Spleen (tissue), 11 donors: ENCODE measurements around the gene MCTP1. TPM values are rescaled to one million over a fixed set of nuclear protein-coding genes. Genes with fewer than 3 reads are reported as not detected.

ENCODE experiments used
- DNase-seq: peaks from one replicate; pipeline ENCODE4 v3.0.0-alpha.2; 2020
- H3K27ac ChIP-seq, 8 donors: fragments of 200-600 bp; sonication (generic) in 7 of 8; 1 replicate in 4 of 8; 2 replicates in 4 of 8; pipeline versions ENCODE4 v1.5.0 to v1.8.0; 2016 to 2021; ENCODE audit warnings: inconsistent platforms in 4 of 8, mild to moderate bottlenecking in 4 of 8, moderate library complexity in 1 of 8
- H3K27me3 ChIP-seq, 7 donors: fragments of 200-600 bp; sonication (generic) in 6 of 7; replicated peaks in 1 of 7; 1 replicate in 4 of 7; 2 replicates in 3 of 7; pipeline versions ENCODE4 v1.5.0 to v1.8.0; 2016 to 2021; ENCODE audit warnings: inconsistent platforms in 3 of 7, mild to moderate bottlenecking in 1 of 7
- H3K36me3 ChIP-seq, 6 donors: fragments of 200-600 bp; sonication (generic) in 5 of 6; 1 replicate in 4 of 6; 2 replicates in 2 of 6; pipeline versions ENCODE4 v1.5.0 to v1.8.0; 2016 to 2021; ENCODE audit warnings: inconsistent platforms in 2 of 6
- H3K4me1 ChIP-seq, 6 donors: fragments of 200-600 bp; sonication (generic) in 5 of 6; 1 replicate in 3 of 6; 2 replicates in 3 of 6; pipeline versions ENCODE4 v1.5.0 to v1.8.0; 2016 to 2021; ENCODE audit warnings: inconsistent platforms in 3 of 6
- H3K4me3 ChIP-seq, 8 donors: fragments of 200-600 bp; sonication (generic) in 7 of 8; 1 replicate in 4 of 8; 2 replicates in 4 of 8; pipeline versions ENCODE4 v1.5.0 to v1.8.0; 2016 to 2021; ENCODE audit warnings: inconsistent platforms in 4 of 8, mild to moderate bottlenecking in 4 of 8, moderate library complexity in 2 of 8
- H3K9me3 ChIP-seq, 8 donors: fragments of 200-600 bp; sonication (generic) in 7 of 8; 1 replicate in 4 of 8; 2 replicates in 4 of 8; pipeline versions ENCODE4 v1.5.0 to v1.8.0; 2016 to 2021; ENCODE audit warnings: inconsistent platforms in 4 of 8
- CTCF ChIP-seq, 11 experiments: fragments of 200-600 bp in 7 of 11; fragments of 450-650 bp in 4 of 11; sonication (generic) in 4 of 11; IDR thresholded peaks in 8 of 11; conservative IDR thresholded peaks in 3 of 11; 1 replicate in 7 of 11; 2 replicates in 4 of 11; pipeline versions ENCODE4 v1.4.0 to v1.8.0; 2016 to 2021; ENCODE audit warnings: antibody characterized with exemption in 11 of 11, inconsistent platforms in 4 of 11, mild to moderate bottlenecking in 1 of 11
- POLR2A ChIP-seq, 3 donors: fragments of 450-650 bp; IDR thresholded peaks; one replicate each; pipeline ENCODE4 v1.5.1; 2017; ENCODE audit warnings: antibody characterized with exemption in 3 of 3, mild to moderate bottlenecking in 1 of 3
- POLR2AphosphoS5 ChIP-seq, 3 donors: sonication (generic); formaldehyde crosslinking; IDR thresholded peaks; one replicate each; pipeline ENCODE4 v1.5.1; 2017; ENCODE audit warnings: antibody characterized with exemption in 3 of 3
- WGBS, 5 donors: extraction: QIAGEN DNeasy Blood & Tissue Kit in 3 of 5; methylation state at CpG; one replicate each; pipeline versions ENCODE4 v1.1.5 to v1.1.7; 2013 to 2018; 5-methylcytosine and 5-hydroxymethylcytosine counted together
- intact Hi-C: fragments of 100-400 bp; cut with DNase I; formaldehyde crosslinking; loops from one replicate; pipeline ENCODE4 v1.15.0; 2023; ENCODE audit warnings: low total_unique reads
- polyA plus RNA-seq, 3 donors: library from polyadenylated mRNA; stranded (reverse); fragments of 200-250 nt; gene quantifications; one replicate each; pipeline ENCODE4 v1.2.1, GENCODE V29; 2013
- total RNA-seq, 7 donors: library from RNA; depleted of rRNA in 3 of 7; stranded (reverse); fragments of >200 nt in 3 of 7; fragmentation: NEBNext Ultra II Directional in 4 of 7; extraction: Animal tissue kit (Norgen Biotek cat#: 25700) in 4 of 7; gene quantifications; one replicate each; pipeline versions ENCODE4 v1.1.0 to v1.2.1, GENCODE V29; 2016 to 2021
- donor health status: healthy with polysubstance abuse.
- donor health status: DM: no; HTN: no; CAD: no; lungs with moderate emphysema.
- donor health status: DM: no; HTN: no; CAD: no.
- donor health status: Bipolar disorder and iron deficiency.
- donor health status: healthy.
- donor health status: DM: no; HTN: no; CAD: no.
- donor health status: DM: yes; HTN: yes; CAD: no.

Gene MCTP1
- total and polyA plus RNA-seq, 10 donors, result 1.2 to 57.2 (median 29.4) TPM

DNA sequence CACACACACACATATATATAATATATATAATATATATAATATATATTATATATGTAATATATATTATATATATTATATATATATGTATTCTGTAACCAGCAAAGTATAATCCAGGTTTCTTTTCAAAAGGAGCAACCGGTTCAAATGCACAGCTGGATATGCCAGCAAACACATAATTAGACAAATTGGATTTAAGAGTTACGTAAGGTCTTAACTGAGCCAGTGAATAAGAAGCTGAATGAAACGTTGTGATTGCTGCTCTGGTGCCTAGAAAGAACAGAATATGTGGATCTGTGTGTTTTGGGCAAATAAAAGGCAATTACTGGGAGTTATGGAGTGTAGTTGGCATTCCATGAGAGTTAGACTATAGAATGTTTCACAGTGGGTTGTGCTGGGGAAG is 488.3 kb downstream of the MCTP1 start:
- Histone ChIP-seq H3K36me3 (no peaks in the 10 kb centered on the region), H3K27ac (no peak overlapping the region), H3K4me3 (no peak overlapping the region), H3K4me1 (peaks cover 0 to 31% (median 2%) of the 10 kb centered on the region in 6 donors), H3K27me3 (no peaks in the 10 kb centered on the region), H3K9me3 (no peaks in the 10 kb centered on the region)
- intact Hi-C loops, result no loop called here
- TF ChIP-seq CTCF (IDR thresholded peaks at IDR 0.05 in 8 of 11, conservative IDR thresholded peaks at IDR 0.05 in 3 of 11), result no peak
- TF ChIP-seq POLR2AphosphoS5 (IDR thresholded peaks at IDR 0.05), result no peak
- no peak for TF ChIP-seq POLR2A (IDR thresholded peaks at IDR 0.05)
- no peak for DNase-seq
- 71 to 90% (median 85%) methylated on average over 3 of the region's 3 CpGs for WGBS, 5 donors

DNA sequence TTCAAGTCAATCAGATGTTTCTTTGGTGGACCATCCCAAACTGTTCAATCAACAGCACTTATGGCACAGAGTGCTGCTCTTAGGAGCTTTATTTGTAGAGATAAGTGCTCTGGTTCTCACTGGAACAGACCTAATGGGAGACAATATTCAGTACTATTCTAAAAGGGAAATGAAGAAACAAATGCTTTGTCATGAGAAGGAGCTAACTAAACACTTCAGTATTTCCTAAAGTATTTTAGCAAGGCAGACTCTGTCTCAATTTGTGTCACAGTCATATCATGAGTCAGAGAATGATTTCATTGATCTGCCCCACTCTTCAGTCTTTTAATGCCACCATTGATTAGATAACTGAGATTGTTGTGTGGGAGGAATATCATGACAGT is 491.1 kb downstream of the MCTP1 start:
- Histone ChIP-seq H3K9me3 (no peaks in the 10 kb centered on the region), H3K4me3 (no peak overlapping the region), H3K27ac (peak overlapping the region in 6 of 8 donors; percentile 19 to 72 (median 58)), H3K4me1 (peaks cover 0 to 31% (median 2%) of the 10 kb centered on the region in 6 donors), H3K27me3 (peaks cover 0 to 5% (median 0%) of the 10 kb centered on the region in 7 donors), H3K36me3 (no peaks in the 10 kb centered on the region)
- no peak for TF ChIP-seq CTCF (IDR thresholded peaks at IDR 0.05 in 8 of 11, conservative IDR thresholded peaks at IDR 0.05 in 3 of 11)
- no peak for TF ChIP-seq POLR2AphosphoS5 (IDR thresholded peaks at IDR 0.05)
- TF ChIP-seq POLR2A (IDR thresholded peaks at IDR 0.05), result no peak
- no peak for DNase-seq
- intact Hi-C loops, result no loop called here

DNA sequence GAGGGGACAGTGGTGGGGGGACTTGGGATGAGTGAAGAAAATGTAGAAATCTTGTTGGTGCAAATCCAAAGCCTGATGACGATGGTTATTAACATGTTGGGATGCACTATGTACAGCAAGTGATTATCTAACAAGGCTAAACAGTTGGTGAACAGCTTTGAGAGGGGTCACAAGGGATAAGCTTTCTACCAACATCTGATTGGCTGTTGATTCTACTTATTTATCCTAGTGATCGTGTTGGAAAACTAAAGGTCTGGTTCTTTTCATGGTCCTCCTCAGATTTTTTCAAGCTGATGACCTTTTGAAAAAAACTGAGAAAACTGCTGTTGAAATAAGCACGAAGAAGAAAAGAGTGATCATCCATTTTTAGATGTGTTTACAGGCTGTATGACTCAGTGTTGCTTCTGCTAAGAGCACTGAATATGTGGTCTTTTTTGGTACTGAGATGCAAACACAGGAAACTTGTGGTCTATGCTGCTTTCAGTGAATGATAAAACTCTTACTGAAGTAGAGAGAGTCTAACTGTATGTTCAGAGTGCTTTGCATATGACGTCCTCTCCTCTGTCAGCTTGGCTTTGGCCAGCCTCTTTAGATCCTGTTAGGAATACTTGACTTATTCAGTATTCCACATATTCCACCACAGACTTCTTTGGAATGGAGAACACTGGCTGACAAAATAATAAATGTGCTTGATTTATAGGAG is 491.6 kb downstream of the MCTP1 start:
- intact Hi-C loops, result no loop called here
- H3K27ac ChIP-seq, result peak overlapping the region in 6 of 8 donors; percentile 19 to 72 (median 58)
- DNase-seq, result no peak
- H3K9me3 ChIP-seq, result no peaks in the 10 kb centered on the region
- WGBS, 5 donors, result 34 to 43% (median 39%) methylated on average over 4 of the region's 4 CpGs
- TF ChIP-seq POLR2A (IDR thresholded peaks at IDR 0.05) (no peak), POLR2AphosphoS5 (IDR thresholded peaks at IDR 0.05) (no peak)
- no peak overlapping the region for H3K4me3 ChIP-seq
- H3K36me3 ChIP-seq, result no peaks in the 10 kb centered on the region
- H3K4me1 ChIP-seq, result peaks cover 0 to 31% (median 2%) of the 10 kb centered on the region in 6 donors
- peaks cover 0 to 5% (median 0%) of the 10 kb centered on the region in 7 donors for H3K27me3 ChIP-seq

DNA sequence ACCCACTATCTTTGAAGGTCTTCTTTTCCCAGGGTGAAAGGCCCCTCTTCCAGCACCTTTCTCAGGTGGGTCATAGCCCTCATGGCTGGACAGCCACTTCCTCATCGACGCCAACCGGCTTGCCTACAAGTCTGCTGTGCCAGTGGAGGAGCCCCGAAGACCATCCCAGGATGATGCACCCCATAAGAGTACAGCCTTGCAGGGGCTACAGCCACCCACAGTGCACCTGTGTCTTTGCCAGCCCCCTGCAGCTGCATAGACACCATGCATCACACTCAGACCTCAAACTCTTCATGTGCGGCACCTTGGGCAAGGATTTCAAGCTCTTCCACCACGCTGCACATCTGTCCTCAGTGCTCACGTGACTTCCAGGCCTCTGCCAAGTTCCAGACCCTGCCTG is 493.1 kb downstream of the MCTP1 start:
- H3K36me3 ChIP-seq, result no peaks in the 10 kb centered on the region
- H3K9me3 ChIP-seq, result no peaks in the 10 kb centered on the region
- DNase-seq, result peak; percentile 62
- 80 to 82% (median 80%) methylated on average over 7 of the region's 7 CpGs for WGBS, 5 donors
- peaks cover 0 to 5% (median 0%) of the 10 kb centered on the region in 7 donors for H3K27me3 ChIP-seq
- H3K27ac ChIP-seq, result no peak overlapping the region
- no peak overlapping the region for H3K4me3 ChIP-seq
- intact Hi-C loops, result no loop called here
- peaks cover 0 to 31% (median 2%) of the 10 kb centered on the region in 6 donors for H3K4me1 ChIP-seq
- TF ChIP-seq POLR2A (IDR thresholded peaks at IDR 0.05), result no peak
- TF ChIP-seq CTCF (IDR thresholded peaks at IDR 0.05 in 8 of 11, conservative IDR thresholded peaks at IDR 0.05 in 3 of 11), result no peak
- TF ChIP-seq POLR2AphosphoS5 (IDR thresholded peaks at IDR 0.05), result no peak
